HepG2 (cell line): Measurements from ENCODE around the gene ANKS1B.

Experiments used
- ARHGAP35 ChIP-seq: sonication (generic); formaldehyde crosslinking; IDR thresholded peaks from 2 replicates; pipeline ENCODE4 v1.9.0; 2022; ENCODE audit warnings: mild to moderate bottlenecking, inconsistent platforms, moderate library complexity, missing genetic modification reagents, borderline replicate concordance
- EZH2 ChIP-seq: conservative IDR thresholded peaks from 2 replicates; pipeline ENCODE4 v1.6.1; 2012; ENCODE audit warnings: mild to moderate bottlenecking, low read depth, low read length, moderate library complexity
- JUND ChIP-seq: sonication (generic); formaldehyde crosslinking; IDR thresholded peaks from 2 replicates; pipeline ENCODE4 v1.8.0; 2022; ENCODE audit warnings: mild to moderate bottlenecking, missing genetic modification reagents
- KDM2A ChIP-seq: sonication (generic); formaldehyde crosslinking; IDR thresholded peaks from 2 replicates; pipeline ENCODE4 v1.4.0; 2020; ENCODE audit warnings: low read depth, missing genetic modification reagents, borderline replicate concordance
- MTA1 ChIP-seq: sonication (generic); formaldehyde crosslinking; IDR thresholded peaks from 2 replicates; pipeline ENCODE4 v1.4.0; 2020; ENCODE audit warnings: missing genetic modification reagents, mild to moderate bottlenecking, borderline replicate concordance
- NFYB ChIP-seq: sonication (generic); formaldehyde crosslinking; IDR thresholded peaks from 2 replicates; pipeline ENCODE4 v1.4.0; 2020; ENCODE audit warnings: missing genetic modification reagents
- TAF1 ChIP-seq: sonication (generic); formaldehyde crosslinking; IDR thresholded peaks from 2 replicates; pipeline ENCODE4 v1.4.0; 2020; ENCODE audit warnings: missing genetic modification reagents
- ZFP36L1 ChIP-seq: sonication (generic); formaldehyde crosslinking; IDR thresholded peaks from 2 replicates; pipeline ENCODE4 v1.8.0; 2022; ENCODE audit warnings: mild to moderate bottlenecking, missing genetic modification reagents, moderate library complexity
- ZNF598 ChIP-seq: sonication (generic); formaldehyde crosslinking; IDR thresholded peaks from 2 replicates; pipeline ENCODE4 v1.5.1; 2020; ENCODE audit warnings: mild to moderate bottlenecking, missing genetic modification reagents, borderline replicate concordance
- ZSCAN25 ChIP-seq: sonication (generic); formaldehyde crosslinking; IDR thresholded peaks from 2 replicates; pipeline ENCODE4 v1.8.0; 2022; ENCODE audit warnings: mild to moderate bottlenecking, missing genetic modification reagents
- TF ChIP-seq, protein P1 (sequence below): sonication (generic); formaldehyde crosslinking; IDR thresholded peaks from 2 replicates; pipeline ENCODE4 v1.5.0; 2020; ENCODE audit warnings: mild to moderate bottlenecking, missing genetic modification reagents, moderate library complexity
- TF ChIP-seq, protein P2 (sequence below): IDR thresholded peaks from 2 replicates; pipeline ENCODE4 v1.6.1; 2016

DNA sequence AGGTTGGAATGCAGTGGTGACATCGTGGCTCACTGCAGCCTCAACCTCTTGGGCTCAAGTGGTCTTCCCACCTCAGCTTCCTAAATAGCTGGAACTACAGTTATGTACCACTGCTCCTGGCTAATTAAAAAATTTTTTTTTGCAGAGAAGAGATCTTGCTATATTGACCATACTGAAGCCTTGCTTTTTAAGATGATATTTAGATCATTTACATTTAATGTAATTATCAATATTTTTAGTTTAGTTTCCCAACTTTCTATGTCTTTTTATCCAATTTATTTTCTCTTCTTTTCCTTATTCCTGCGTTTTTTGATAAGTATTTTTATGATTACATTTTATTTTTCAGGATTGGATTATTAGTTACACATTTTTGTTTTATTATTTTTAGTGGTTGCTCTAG, 999.6 kb downstream of the ANKS1B start:
- TF ChIP-seq ZSCAN25 (no peak), TAF1 (no peak), EZH2 (no peak), ZNF598 (CRISPR knock-in tag) (no peak), KDM2A (no peak), ZFP36L1 (no peak), JUND (CRISPR knock-in tag) (no peak), NFYB (CRISPR knock-in tag) (no peak), ARHGAP35 (CRISPR knock-in tag) (no peak), MTA1 (CRISPR knock-in tag) (no peak)
- TF ChIP-seq, protein P1, sequence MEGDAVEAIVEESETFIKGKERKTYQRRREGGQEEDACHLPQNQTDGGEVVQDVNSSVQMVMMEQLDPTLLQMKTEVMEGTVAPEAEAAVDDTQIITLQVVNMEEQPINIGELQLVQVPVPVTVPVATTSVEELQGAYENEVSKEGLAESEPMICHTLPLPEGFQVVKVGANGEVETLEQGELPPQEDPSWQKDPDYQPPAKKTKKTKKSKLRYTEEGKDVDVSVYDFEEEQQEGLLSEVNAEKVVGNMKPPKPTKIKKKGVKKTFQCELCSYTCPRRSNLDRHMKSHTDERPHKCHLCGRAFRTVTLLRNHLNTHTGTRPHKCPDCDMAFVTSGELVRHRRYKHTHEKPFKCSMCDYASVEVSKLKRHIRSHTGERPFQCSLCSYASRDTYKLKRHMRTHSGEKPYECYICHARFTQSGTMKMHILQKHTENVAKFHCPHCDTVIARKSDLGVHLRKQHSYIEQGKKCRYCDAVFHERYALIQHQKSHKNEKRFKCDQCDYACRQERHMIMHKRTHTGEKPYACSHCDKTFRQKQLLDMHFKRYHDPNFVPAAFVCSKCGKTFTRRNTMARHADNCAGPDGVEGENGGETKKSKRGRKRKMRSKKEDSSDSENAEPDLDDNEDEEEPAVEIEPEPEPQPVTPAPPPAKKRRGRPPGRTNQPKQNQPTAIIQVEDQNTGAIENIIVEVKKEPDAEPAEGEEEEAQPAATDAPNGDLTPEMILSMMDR = no peak
- TF ChIP-seq, protein P2, sequence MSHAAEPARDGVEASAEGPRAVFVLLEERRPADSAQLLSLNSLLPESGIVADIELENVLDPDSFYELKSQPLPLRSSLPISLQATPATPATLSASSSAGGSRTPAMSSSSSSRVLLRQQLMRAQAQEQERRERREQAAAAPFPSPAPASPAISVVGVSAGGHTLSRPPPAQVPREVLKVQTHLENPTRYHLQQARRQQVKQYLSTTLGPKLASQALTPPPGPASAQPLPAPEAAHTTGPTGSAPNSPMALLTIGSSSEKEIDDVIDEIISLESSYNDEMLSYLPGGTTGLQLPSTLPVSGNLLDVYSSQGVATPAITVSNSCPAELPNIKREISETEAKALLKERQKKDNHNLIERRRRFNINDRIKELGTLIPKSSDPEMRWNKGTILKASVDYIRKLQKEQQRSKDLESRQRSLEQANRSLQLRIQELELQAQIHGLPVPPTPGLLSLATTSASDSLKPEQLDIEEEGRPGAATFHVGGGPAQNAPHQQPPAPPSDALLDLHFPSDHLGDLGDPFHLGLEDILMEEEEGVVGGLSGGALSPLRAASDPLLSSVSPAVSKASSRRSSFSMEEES (CRISPR knock-in tag) = no peak
